GM23338 (cell line): ENCODE data around the gene BDP1.
"Not testable (repeated sequence)": the region's sequence is repeated elsewhere in the genome, so short reads cannot be mapped to it uniquely, and the experiment has no call there.

Experiments used
- CTCF ChIP-seq, 2 experiments: fragments of 200-600 bp in 1 of 2; sonication (generic) in 1 of 2; conservative IDR thresholded peaks; 2 replicates each; pipeline versions ENCODE4 v1.5.1 to v1.6.1; 2016 to 2017; ENCODE audit warnings: antibody characterized with exemption in 2 of 2, low read depth in 2 of 2, mild to moderate bottlenecking in 2 of 2, moderate library complexity in 1 of 2
- NANOG ChIP-seq: IDR thresholded peaks from 2 replicates; pipeline ENCODE4 v1.6.1; 2016; ENCODE audit warnings: antibody characterized with exemption, borderline replicate concordance

- not testable (repeated sequence) for TF ChIP-seq NANOG; CTCF (conservative IDR thresholded peaks at IDR 0.05; ENCODE audit: low read depth in 2 of 2)
Observed at GRCh38 chr5:71445523-71446152, 9.8 kb upstream of the BDP1 start.
